Measurements from ENCODE around the gene RELN.

DNA sequence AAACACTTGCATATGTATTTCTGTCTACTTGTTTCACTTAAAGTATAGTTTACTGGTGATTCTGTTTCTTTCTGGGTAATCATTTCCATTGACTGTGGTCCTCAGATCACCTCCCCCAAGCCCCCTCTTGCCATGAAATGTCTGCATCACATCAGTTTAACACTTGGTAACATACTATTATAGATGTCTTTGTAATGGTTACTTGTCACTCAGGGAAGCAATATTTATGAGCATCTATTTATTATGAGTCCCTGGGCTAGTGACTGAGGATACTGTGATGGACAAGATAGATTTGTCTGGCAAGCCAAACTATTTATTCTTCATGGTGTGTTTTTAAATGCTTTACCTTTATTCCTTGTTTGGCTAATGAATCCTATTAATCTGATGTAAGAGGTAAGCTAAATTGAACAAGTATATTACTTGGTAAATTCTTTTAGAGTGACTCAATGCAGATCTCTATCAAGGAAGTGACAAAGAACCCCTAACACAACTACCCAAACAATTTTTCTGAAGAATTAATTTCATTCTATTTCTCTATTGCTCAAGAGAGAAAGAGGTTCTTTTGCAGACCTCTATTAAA is 270.9 kb downstream of the RELN start:
- TF ChIP-seq MZF1 (tag by site-specific recombination; IDR thresholded peaks at IDR 0.05; ENCODE audit: borderline replicate concordance) (no peak), WT1 (tag by site-specific recombination; IDR thresholded peaks at IDR 0.05) (no peak), ZNF560 (tag by site-specific recombination; IDR thresholded peaks at IDR 0.05; ENCODE audit: borderline replicate concordance) (no peak), ZNF426 (tag by site-specific recombination; IDR thresholded peaks at IDR 0.05) (no peak), ZBTB17 (tag by site-specific recombination; IDR thresholded peaks at IDR 0.05) (no peak), TRIM28 (IDR thresholded peaks at IDR 0.05; ENCODE audit: borderline replicate concordance, low read length) (no peak), ZNF10 (tag by site-specific recombination; IDR thresholded peaks at IDR 0.05) (no peak)
- TF ChIP-seq, protein P1, sequence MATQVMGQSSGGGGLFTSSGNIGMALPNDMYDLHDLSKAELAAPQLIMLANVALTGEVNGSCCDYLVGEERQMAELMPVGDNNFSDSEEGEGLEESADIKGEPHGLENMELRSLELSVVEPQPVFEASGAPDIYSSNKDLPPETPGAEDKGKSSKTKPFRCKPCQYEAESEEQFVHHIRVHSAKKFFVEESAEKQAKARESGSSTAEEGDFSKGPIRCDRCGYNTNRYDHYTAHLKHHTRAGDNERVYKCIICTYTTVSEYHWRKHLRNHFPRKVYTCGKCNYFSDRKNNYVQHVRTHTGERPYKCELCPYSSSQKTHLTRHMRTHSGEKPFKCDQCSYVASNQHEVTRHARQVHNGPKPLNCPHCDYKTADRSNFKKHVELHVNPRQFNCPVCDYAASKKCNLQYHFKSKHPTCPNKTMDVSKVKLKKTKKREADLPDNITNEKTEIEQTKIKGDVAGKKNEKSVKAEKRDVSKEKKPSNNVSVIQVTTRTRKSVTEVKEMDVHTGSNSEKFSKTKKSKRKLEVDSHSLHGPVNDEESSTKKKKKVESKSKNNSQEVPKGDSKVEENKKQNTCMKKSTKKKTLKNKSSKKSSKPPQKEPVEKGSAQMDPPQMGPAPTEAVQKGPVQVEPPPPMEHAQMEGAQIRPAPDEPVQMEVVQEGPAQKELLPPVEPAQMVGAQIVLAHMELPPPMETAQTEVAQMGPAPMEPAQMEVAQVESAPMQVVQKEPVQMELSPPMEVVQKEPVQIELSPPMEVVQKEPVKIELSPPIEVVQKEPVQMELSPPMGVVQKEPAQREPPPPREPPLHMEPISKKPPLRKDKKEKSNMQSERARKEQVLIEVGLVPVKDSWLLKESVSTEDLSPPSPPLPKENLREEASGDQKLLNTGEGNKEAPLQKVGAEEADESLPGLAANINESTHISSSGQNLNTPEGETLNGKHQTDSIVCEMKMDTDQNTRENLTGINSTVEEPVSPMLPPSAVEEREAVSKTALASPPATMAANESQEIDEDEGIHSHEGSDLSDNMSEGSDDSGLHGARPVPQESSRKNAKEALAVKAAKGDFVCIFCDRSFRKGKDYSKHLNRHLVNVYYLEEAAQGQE (tag by site-specific recombination; IDR thresholded peaks at IDR 0.05), result no peak
- TF ChIP-seq, protein P2, sequence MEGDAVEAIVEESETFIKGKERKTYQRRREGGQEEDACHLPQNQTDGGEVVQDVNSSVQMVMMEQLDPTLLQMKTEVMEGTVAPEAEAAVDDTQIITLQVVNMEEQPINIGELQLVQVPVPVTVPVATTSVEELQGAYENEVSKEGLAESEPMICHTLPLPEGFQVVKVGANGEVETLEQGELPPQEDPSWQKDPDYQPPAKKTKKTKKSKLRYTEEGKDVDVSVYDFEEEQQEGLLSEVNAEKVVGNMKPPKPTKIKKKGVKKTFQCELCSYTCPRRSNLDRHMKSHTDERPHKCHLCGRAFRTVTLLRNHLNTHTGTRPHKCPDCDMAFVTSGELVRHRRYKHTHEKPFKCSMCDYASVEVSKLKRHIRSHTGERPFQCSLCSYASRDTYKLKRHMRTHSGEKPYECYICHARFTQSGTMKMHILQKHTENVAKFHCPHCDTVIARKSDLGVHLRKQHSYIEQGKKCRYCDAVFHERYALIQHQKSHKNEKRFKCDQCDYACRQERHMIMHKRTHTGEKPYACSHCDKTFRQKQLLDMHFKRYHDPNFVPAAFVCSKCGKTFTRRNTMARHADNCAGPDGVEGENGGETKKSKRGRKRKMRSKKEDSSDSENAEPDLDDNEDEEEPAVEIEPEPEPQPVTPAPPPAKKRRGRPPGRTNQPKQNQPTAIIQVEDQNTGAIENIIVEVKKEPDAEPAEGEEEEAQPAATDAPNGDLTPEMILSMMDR (tag by site-specific recombination; IDR thresholded peaks at IDR 0.05), result no peak
- TF ChIP-seq, protein P3, sequence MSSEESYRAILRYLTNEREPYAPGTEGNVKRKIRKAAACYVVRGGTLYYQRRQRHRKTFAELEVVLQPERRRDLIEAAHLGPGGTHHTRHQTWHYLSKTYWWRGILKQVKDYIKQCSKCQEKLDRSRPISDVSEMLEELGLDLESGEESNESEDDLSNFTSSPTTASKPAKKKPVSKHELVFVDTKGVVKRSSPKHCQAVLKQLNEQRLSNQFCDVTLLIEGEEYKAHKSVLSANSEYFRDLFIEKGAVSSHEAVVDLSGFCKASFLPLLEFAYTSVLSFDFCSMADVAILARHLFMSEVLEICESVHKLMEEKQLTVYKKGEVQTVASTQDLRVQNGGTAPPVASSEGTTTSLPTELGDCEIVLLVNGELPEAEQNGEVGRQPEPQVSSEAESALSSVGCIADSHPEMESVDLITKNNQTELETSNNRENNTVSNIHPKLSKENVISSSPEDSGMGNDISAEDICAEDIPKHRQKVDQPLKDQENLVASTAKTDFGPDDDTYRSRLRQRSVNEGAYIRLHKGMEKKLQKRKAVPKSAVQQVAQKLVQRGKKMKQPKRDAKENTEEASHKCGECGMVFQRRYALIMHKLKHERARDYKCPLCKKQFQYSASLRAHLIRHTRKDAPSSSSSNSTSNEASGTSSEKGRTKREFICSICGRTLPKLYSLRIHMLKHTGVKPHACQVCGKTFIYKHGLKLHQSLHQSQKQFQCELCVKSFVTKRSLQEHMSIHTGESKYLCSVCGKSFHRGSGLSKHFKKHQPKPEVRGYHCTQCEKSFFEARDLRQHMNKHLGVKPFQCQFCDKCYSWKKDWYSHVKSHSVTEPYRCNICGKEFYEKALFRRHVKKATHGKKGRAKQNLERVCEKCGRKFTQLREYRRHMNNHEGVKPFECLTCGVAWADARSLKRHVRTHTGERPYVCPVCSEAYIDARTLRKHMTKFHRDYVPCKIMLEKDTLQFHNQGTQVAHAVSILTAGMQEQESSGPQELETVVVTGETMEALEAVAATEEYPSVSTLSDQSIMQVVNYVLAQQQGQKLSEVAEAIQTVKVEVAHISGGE (tag by site-specific recombination; conservative IDR thresholded peaks at IDR 0.05; ENCODE audit: low read depth), result no peak
- TF ChIP-seq, protein P4, sequence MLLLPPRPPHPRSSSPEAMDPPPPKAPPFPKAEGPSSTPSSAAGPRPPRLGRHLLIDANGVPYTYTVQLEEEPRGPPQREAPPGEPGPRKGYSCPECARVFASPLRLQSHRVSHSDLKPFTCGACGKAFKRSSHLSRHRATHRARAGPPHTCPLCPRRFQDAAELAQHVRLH (tag by site-specific recombination; IDR thresholded peaks at IDR 0.05), result no peak

Measured in HEK293 (cell line).